Measurements from ENCODE around the gene INS.

The INS gene

DNA sequence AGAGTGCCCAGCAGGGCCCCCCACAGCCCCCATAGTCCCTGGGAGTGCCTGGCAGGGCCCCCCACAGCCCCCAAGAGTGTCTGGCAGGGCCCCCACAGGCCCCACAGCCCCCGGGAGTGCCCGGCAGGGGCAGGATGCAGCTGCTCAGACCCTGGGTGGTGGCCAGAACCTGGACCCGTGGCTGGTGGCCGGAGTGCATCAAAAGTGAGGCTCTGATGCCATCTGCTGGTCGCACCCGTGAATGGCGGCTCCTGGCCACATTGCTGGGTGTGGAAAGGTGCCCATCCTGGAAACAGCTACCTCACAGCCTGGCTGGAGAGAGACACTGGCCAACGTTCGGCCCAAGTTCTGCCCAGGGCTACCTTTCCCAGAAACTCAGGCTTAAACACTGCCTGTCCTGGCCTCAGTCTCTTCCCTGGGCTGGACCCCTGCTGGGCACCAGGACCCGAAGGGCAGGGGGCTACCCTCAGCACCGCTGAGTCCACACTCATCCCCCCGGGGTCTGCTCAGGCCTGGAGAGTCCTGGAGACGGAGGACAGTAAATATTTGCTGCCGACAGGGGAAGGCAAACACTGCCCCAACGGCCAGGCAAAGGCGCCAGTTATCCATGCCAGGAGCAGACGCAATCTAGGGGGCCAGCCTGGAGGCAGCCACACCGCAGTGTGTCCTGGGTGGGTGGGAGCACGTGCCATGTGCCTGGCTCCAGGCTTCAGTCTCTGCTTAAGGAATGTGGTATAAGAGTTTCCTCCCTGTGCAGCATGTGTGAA, 4.4 kb downstream of the INS start:
- no peak overlapping the region for H3K27ac ChIP-seq (ENCODE audit: low read length)
- H3K4me3 ChIP-seq (ENCODE audit: low read depth in 1 of 2, low read length in 2 of 2), result no peak overlapping the region
- no peaks in the 10 kb centered on the region for H3K27me3 ChIP-seq (ENCODE audit: low read depth, low read length)
- no peaks in the 10 kb centered on the region for H3K36me3 ChIP-seq (ENCODE audit: control insufficient read depth in 1 of 2, insufficient read depth in 2 of 2, low read length in 2 of 2)
- peaks cover 0 to 4% of the 10 kb centered on the region in 2 donors for H3K4me1 ChIP-seq (ENCODE audit: control insufficient read depth in 1 of 2, insufficient read depth in 2 of 2, low read length in 2 of 2)
- H3K9me3 ChIP-seq (ENCODE audit: control insufficient read depth in 1 of 2, low read length in 2 of 2), result no peaks in the 10 kb centered on the region

DNA sequence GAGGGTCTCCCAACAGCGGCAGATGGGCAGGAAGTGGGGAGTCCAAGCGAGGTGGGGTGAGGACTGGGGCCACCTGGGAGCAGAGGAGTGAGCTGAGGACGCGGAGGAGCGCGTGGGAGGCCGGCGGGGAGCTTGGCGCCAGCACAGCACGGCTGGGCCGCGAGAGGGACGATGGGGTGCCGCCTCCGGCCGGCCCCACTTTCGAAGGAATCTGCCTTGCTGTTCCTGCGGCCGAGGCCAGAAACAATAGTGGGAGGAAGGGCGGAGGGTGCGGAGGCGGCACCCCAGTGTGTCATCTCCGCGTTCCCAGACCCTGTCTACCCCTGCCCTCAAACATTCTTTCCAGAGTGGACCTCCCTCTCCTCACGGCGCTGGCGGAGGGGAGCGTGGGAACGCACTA, 5.5 kb downstream of the INS start:
- peaks cover 0 to 6% of the 10 kb centered on the region in 2 donors for H3K4me1 ChIP-seq (ENCODE audit: control insufficient read depth in 1 of 2, insufficient read depth in 2 of 2, low read length in 2 of 2)
- no peak overlapping the region for H3K4me3 ChIP-seq (ENCODE audit: low read depth in 1 of 2, low read length in 2 of 2)
- H3K27ac ChIP-seq (ENCODE audit: low read length), result no peak overlapping the region
- H3K27me3 ChIP-seq (ENCODE audit: low read depth, low read length), result peaks cover 7% of the 10 kb centered on the region
- no peaks in the 10 kb centered on the region for H3K9me3 ChIP-seq (ENCODE audit: control insufficient read depth in 1 of 2, low read length in 2 of 2)
- H3K36me3 ChIP-seq (ENCODE audit: control insufficient read depth in 1 of 2, insufficient read depth in 2 of 2, low read length in 2 of 2), result no peaks in the 10 kb centered on the region

DNA sequence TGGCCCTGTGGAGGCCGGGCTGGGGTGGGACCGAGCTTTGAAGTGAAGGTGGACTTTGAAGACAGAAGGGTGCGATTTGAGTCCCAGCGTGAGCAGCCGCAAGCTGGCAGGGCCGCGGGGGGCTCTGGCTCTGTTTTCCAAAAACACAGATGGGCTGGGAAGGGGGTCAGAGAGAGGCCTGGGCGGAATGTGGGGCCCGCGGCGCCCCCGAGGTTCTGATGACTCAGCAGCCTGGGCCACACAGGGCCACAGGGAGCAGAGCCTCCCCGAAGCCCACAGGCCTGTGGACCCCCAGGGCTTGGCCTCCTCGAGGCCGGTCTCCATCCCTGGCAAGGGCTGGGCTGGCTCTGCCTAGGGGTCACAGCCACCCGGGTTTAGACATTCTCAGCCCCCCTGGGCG, 6.1 kb downstream of the INS start:
- Histone ChIP-seq H3K36me3 (ENCODE audit: control insufficient read depth in 1 of 2, insufficient read depth in 2 of 2, low read length in 2 of 2) (no peaks in the 10 kb centered on the region), H3K9me3 (ENCODE audit: control insufficient read depth in 1 of 2, low read length in 2 of 2) (no peaks in the 10 kb centered on the region), H3K4me3 (ENCODE audit: low read depth in 1 of 2, low read length in 2 of 2) (no peak overlapping the region), H3K4me1 (ENCODE audit: control insufficient read depth in 1 of 2, insufficient read depth in 2 of 2, low read length in 2 of 2) (peaks cover 0 to 6% of the 10 kb centered on the region in 2 donors), H3K27me3 (ENCODE audit: low read depth, low read length) (peaks cover 13% of the 10 kb centered on the region), H3K27ac (ENCODE audit: low read length) (no peak overlapping the region)

DNA sequence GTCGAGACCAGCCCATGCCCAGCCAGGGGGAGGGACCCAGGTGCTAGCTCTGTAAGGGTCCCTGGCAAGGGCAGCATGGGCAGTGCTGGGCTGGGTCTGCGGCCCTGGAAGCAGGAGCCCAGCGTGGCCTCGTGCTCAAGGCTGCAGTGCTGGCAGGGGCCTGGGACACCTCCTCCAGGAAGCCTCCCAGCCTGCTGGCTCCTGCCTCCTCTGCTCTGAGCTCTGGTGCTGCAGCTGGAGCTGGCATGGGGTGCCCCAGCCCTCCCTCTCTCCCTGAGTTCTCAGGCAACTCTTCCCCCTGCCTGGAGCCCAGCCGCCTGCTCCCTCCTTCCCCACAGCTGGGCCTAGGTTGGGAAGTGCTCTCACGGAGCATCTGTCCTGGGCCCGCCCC, 6.8 kb downstream of the INS start:
- no peak overlapping the region for H3K27ac ChIP-seq (ENCODE audit: low read length)
- H3K27me3 ChIP-seq (ENCODE audit: low read depth, low read length), result peaks cover 15% of the 10 kb centered on the region
- no peak overlapping the region for H3K4me3 ChIP-seq (ENCODE audit: low read depth in 1 of 2, low read length in 2 of 2)
- peaks cover 0 to 6% of the 10 kb centered on the region in 2 donors for H3K4me1 ChIP-seq (ENCODE audit: control insufficient read depth in 1 of 2, insufficient read depth in 2 of 2, low read length in 2 of 2)
- no peaks in the 10 kb centered on the region for H3K9me3 ChIP-seq (ENCODE audit: control insufficient read depth in 1 of 2, low read length in 2 of 2)
- no peaks in the 10 kb centered on the region for H3K36me3 ChIP-seq (ENCODE audit: control insufficient read depth in 1 of 2, insufficient read depth in 2 of 2, low read length in 2 of 2)

DNA sequence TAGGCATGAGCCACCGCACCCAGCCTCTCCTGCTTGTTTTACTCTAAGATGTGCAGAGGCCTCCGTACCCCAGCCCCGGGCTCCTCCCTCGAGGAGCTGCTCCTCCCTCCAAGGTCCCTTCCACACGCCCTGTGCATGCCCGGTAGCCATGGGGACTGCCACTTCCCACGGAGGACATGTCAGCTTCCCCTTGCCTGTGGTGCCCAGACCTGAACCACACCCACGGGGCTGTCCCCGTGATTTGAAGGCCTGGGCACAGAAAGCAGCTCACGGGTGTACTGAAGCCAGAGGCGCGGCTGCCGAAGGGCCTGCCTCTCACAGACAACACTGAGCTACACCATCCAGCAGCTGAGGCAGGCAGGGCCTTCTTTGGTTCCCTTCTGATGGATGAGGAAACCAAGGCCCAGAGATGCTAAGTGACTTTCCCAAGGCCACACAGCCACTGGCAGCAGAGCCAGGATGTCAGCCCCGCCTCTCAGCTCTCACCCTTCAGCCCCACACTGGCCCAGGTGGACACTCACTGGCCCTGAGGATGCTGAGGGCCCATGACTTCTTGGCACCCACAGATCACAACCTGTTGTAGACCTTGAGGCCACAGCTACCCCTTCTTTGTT, 7.3 kb downstream of the INS start:
- Histone ChIP-seq H3K9me3 (ENCODE audit: control insufficient read depth in 1 of 2, low read length in 2 of 2) (no peaks in the 10 kb centered on the region), H3K4me1 (ENCODE audit: control insufficient read depth in 1 of 2, insufficient read depth in 2 of 2, low read length in 2 of 2) (peaks cover 0 to 6% of the 10 kb centered on the region in 2 donors), H3K36me3 (ENCODE audit: control insufficient read depth in 1 of 2, insufficient read depth in 2 of 2, low read length in 2 of 2) (no peaks in the 10 kb centered on the region), H3K4me3 (ENCODE audit: low read depth in 1 of 2, low read length in 2 of 2) (no peak overlapping the region), H3K27ac (ENCODE audit: low read length) (no peak overlapping the region), H3K27me3 (ENCODE audit: low read depth, low read length) (peaks cover 15% of the 10 kb centered on the region)

DNA sequence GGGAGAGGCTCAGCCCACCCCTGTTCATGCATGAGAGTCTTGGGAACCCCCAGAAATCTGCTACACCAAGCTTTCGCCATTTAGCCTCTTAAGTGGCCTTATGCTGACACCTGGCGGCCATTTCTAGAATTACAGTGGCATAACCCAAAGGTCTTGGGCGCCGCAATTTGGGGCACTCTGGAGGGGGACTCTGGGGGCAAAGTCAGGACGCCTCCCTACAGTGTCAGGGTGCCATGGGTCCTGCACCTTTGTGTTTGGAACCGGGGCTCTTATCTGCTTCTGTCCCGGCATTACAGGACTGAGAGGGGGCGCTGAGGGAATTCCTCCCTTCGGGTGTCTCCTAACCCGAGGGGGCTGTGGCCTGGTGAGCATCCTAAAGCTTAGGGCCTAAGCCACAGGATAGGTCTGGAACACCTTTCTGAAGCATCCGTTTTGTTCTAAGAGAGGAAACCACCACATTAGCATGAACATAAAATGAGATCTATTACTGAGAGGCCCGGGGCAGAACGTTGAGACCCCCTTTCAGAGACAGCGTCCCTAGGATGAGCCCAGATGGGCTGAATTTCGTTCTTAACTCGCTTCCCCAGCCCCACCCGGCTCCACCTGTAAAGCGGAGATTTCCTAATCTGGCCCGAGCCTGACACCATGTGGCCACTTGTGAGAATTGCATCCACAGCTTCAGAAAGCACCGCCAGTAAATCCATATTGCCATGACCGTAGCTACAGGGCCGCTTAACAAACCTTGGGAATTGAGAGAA, 9.3 kb downstream of the INS start:
- Histone ChIP-seq H3K4me3 (ENCODE audit: low read depth in 1 of 2, low read length in 2 of 2) (peak overlapping the region in 1 of 2 donors; percentile 7), H3K27me3 (ENCODE audit: low read depth, low read length) (peaks cover 15% of the 10 kb centered on the region), H3K27ac (ENCODE audit: low read length) (no peak overlapping the region), H3K4me1 (ENCODE audit: control insufficient read depth in 1 of 2, insufficient read depth in 2 of 2, low read length in 2 of 2) (peaks cover 0 to 6% of the 10 kb centered on the region in 2 donors), H3K36me3 (ENCODE audit: control insufficient read depth in 1 of 2, insufficient read depth in 2 of 2, low read length in 2 of 2) (no peaks in the 10 kb centered on the region), H3K9me3 (ENCODE audit: control insufficient read depth in 1 of 2, low read length in 2 of 2) (no peaks in the 10 kb centered on the region)

DNA sequence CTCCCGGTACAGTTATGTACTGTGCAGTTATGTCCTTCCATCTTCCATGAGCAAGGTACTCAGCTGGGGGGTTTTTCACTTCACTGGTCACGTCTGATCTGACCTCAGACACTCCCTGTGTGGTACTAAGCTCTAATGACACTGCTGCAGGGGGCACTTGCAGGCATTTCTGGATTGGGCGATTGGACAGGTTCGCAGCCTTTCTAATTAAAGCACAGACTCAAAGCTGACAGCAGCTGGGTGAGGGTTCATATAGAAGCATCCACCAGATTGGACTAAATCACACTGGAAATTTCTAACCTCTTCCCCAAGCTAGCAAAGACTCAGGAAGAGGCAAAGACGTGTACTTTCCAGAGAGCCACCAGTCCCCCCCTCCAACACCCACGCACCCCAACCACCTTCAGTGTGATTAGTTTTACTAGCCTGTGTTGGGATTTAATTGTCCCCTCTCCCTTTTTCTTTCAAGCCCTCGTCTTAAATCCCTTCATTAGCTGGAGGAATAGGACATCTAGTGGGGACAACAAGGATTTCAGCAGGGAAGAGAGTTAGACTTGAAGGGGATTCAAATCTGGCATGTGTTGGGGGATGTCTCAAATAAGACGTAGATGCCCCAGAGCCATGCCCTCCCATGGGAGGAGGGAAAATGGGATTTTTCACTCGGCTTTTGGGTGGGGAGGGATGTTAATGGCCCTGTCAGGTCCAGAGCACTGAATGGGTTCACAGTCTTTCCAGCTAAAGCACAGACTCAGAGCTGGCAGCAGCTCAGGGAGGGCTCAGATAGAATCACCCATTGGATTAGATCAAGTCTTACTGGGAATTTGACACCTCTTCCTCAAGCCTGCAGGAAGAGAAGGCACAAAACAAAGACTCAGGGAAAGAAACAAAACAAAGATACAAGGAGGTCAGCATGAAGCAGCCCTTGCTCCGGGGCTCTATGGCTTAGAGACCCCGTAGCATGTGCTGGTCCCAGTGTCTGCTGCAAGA, 10.9 kb downstream of the INS start:
- H3K27me3 ChIP-seq (ENCODE audit: low read depth, low read length), result peaks cover 26% of the 10 kb centered on the region
- H3K4me1 ChIP-seq (ENCODE audit: control insufficient read depth in 1 of 2, insufficient read depth in 2 of 2, low read length in 2 of 2), result peaks cover 0 to 6% of the 10 kb centered on the region in 2 donors

DNA sequence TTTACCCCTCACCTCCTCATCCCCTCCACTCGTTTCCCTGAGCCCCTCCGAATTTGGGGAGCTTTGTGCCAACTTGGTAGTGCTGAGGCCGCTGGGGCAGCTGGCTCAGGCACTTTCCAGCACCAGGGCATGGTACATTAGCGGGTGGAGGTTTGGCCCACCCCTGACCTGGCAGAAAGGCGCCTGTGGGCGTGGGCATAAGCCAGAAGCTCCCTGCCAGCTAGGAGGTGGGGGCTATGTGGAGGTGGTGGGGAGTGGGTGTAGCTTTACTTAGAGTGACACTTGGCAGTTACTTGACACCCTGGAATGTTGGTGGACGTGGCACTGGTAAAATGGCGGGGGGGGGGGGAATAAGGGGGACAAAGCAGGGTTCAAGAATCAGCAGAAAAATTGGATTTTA, 11.5 kb downstream of the INS start:
- no peak overlapping the region for H3K27ac ChIP-seq (ENCODE audit: low read length)
- H3K27me3 ChIP-seq (ENCODE audit: low read depth, low read length), result peaks cover 33% of the 10 kb centered on the region
- no peaks in the 10 kb centered on the region for H3K36me3 ChIP-seq (ENCODE audit: control insufficient read depth in 1 of 2, insufficient read depth in 2 of 2, low read length in 2 of 2)
- peaks cover 0 to 6% of the 10 kb centered on the region in 2 donors for H3K4me1 ChIP-seq (ENCODE audit: control insufficient read depth in 1 of 2, insufficient read depth in 2 of 2, low read length in 2 of 2)
- no peak overlapping the region for H3K4me3 ChIP-seq (ENCODE audit: low read depth in 1 of 2, low read length in 2 of 2)
- no peaks in the 10 kb centered on the region for H3K9me3 ChIP-seq (ENCODE audit: control insufficient read depth in 1 of 2, low read length in 2 of 2)

More for the DNA sequence above, 10.9 kb downstream of the INS start:
- Histone ChIP-seq H3K4me3 (ENCODE audit: low read depth in 1 of 2, low read length in 2 of 2) (no peak overlapping the region), H3K27ac (ENCODE audit: low read length) (no peak overlapping the region), H3K9me3 (ENCODE audit: control insufficient read depth in 1 of 2, low read length in 2 of 2) (no peaks in the 10 kb centered on the region), H3K36me3 (ENCODE audit: control insufficient read depth in 1 of 2, insufficient read depth in 2 of 2, low read length in 2 of 2) (no peaks in the 10 kb centered on the region)

DNA sequence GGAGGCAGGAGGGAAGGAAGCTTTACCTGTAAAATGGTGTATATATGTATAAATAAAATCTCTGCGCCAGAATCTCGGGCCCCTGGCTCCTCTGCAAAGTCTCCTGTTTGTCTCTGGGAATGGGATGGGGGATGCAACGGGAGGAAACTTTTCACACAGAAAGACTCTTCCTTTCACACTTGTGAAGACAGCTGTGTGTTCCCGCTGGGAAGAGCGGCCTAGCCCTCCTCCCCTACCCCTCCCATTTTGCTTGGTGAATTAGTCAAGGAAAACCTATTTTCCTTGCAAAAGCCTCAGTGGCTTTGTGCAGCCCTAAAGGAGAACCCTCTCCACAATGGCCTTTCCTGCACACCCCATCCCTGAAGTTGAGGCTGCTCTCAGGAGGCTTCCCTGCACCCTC, 12.4 kb downstream of the INS start:
- H3K27ac ChIP-seq (ENCODE audit: low read length), result no peak overlapping the region
- H3K4me1 ChIP-seq (ENCODE audit: control insufficient read depth in 1 of 2, insufficient read depth in 2 of 2, low read length in 2 of 2), result peaks cover 0 to 13% of the 10 kb centered on the region in 2 donors
- no peaks in the 10 kb centered on the region for H3K36me3 ChIP-seq (ENCODE audit: control insufficient read depth in 1 of 2, insufficient read depth in 2 of 2, low read length in 2 of 2)
- H3K9me3 ChIP-seq (ENCODE audit: control insufficient read depth in 1 of 2, low read length in 2 of 2), result no peaks in the 10 kb centered on the region
- H3K27me3 ChIP-seq (ENCODE audit: low read depth, low read length), result peaks cover 36% of the 10 kb centered on the region
- H3K4me3 ChIP-seq (ENCODE audit: low read depth in 1 of 2, low read length in 2 of 2), result no peak overlapping the region

DNA sequence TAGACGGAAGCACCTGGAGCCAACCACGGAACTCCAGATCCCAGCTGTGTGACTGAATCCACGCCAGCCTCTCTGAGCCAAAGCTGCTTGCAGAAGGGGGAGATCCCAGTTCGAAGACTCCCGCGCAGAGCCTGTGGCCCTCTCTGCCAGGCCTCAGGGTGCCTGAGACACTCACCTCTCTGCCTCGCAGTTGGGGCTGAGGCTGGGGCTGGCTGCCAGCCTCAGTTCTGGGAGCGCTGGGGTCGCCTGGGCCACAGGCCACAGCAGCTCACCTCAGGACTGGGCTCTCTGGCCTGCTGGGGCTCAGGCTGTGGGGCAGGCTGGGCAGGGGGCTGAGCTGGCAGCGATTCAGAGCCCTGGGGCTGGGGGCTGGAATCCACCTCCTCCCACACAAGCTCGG, 13.6 kb downstream of the INS start:
- Histone ChIP-seq H3K27me3 (ENCODE audit: low read depth, low read length) (peaks cover 42% of the 10 kb centered on the region), H3K36me3 (ENCODE audit: control insufficient read depth in 1 of 2, insufficient read depth in 2 of 2, low read length in 2 of 2) (no peaks in the 10 kb centered on the region), H3K4me3 (ENCODE audit: low read depth in 1 of 2, low read length in 2 of 2) (no peak overlapping the region), H3K27ac (ENCODE audit: low read length) (no peak overlapping the region), H3K9me3 (ENCODE audit: control insufficient read depth in 1 of 2, low read length in 2 of 2) (no peaks in the 10 kb centered on the region), H3K4me1 (ENCODE audit: control insufficient read depth in 1 of 2, insufficient read depth in 2 of 2, low read length in 2 of 2) (peaks cover 0 to 14% of the 10 kb centered on the region in 2 donors)
